Activated naive CD4-positive, alpha-beta T cell treated with anti-CD3 and anti-CD28 coated beads, Interleukin-2, amount 50 U/mL, for 72 hours (primary cell): ENCODE data around the gene ALG6. TPM values are rescaled to one million over a fixed set of nuclear protein-coding genes. Genes with fewer than 3 reads are reported as not detected.
"Not testable (repeated sequence)": the region's sequence is repeated elsewhere in the genome, so short reads cannot be mapped to it uniquely, and the experiment has no call there.

ENCODE experiments used
- ATAC-seq, 2 donors: fragments of 150-1000 bp; cut with Tn5 transposase; 2 replicates each; pipeline ENCODE4 v1.10.0; 2021; ENCODE audit warnings: mild to moderate bottlenecking in 2 of 2, moderate library complexity in 2 of 2
- DNase-seq, 2 donors: peaks; one replicate each; pipeline ENCODE4 v3.0.0; 2021 to 2022; ENCODE audit warnings: low spot score in 2 of 2
- H3K27ac Mint-ChIP-seq, 2 donors: one replicate each; pipeline ENCODE4 v1.8.0; 2022; ENCODE audit warnings: mild to moderate bottlenecking in 2 of 2, mixed read lengths in 2 of 2
- H3K36me3 Mint-ChIP-seq, 2 donors: one replicate each; pipeline ENCODE4 v1.8.0; 2022; ENCODE audit warnings: mixed read lengths in 2 of 2
- H3K9me3 Mint-ChIP-seq, 2 donors: one replicate each; pipeline ENCODE4 v1.8.0; 2022; ENCODE audit warnings: mixed read lengths in 2 of 2
- total RNA-seq, 2 donors: library from RNA; stranded (reverse); gene quantifications; one replicate each; pipeline ENCODE4 v1.2.3, GENCODE V29; 2022

The ALG6 gene
- total RNA-seq, 2 donors from 2014 or later = 19.8 to 21.1 TPM

DNA sequence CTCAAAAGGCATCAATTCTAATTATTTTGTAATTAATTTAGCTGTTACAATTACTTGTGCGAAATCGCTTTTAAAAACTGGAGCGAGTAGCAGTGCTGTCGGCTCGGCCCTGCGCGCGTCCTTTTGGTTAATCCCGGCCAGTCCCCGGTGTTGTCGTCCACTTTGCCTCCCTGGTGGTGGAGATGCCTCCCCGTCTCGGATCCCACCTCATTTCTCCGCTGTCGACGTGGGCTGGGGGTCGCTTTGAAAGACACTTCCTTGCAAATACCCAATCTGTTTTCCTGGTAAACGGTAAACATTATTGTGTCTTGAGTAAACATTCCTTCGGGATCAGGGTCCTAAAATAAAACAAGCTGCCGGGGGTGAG, 41.3 kb upstream of the ALG6 start:
- peaks cover 25 to 48% of the 10 kb centered on the region in 2 donors for H3K36me3 Mint-ChIP-seq
- DNase-seq = peak in 1 of 2 donors; percentile 6
- H3K27ac Mint-ChIP-seq = peak overlapping the region in 1 of 2 donors; percentile 25
- peaks cover 4% of the 10 kb centered on the region in 2 donors for H3K9me3 Mint-ChIP-seq
- ATAC-seq = no peak

DNA sequence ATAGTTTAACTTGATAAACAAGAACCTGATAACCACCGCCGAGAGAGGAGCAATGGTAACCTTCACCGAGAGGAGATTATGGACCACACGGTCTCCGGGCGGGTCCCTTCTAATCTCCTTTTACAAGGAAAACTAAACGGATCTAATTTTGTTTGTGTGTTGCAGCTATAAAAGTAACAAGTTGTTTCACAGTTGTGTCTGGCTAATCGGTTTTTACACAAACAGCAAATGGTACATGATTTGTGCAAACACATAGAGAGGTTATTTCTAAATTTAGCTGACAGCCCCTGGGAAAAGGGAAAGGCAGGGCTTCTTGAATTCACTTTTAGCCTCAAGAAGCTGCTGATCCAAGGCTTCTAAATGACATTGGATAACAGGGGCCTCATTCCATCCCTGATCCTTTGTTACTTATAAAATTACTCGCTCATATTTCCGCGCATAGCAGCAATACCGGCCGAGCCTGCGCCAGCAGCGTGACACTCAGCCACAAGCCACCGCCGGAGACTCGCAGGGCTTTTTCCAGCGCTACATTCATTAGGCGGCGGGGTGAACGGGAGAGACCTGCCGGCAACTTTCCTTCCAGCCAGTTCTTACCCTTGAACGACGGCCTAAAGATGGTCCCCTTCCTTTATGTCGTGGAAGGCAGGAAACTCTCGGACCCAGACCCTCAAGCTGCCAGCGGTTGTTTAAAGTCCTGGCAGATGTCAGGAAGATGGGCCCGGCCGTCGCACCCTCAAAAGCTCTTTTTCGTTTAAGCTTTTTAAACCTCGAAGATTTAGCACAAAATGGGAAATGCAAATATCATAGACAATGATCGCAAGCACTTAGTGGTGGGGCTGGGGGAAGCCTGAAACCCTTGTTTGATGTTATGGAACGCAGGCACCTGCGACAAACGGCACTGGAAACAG, 40.7 kb upstream of the ALG6 start:
- DNase-seq (peak in 1 of 2 donors; percentile 33), ATAC-seq (no peak)
- peaks cover 4% of the 10 kb centered on the region in 2 donors for H3K9me3 Mint-ChIP-seq
- peaks cover 19 to 41% of the 10 kb centered on the region in 2 donors for H3K36me3 Mint-ChIP-seq
- H3K27ac Mint-ChIP-seq = peak overlapping the region in 1 of 2 donors; percentile 25

DNA sequence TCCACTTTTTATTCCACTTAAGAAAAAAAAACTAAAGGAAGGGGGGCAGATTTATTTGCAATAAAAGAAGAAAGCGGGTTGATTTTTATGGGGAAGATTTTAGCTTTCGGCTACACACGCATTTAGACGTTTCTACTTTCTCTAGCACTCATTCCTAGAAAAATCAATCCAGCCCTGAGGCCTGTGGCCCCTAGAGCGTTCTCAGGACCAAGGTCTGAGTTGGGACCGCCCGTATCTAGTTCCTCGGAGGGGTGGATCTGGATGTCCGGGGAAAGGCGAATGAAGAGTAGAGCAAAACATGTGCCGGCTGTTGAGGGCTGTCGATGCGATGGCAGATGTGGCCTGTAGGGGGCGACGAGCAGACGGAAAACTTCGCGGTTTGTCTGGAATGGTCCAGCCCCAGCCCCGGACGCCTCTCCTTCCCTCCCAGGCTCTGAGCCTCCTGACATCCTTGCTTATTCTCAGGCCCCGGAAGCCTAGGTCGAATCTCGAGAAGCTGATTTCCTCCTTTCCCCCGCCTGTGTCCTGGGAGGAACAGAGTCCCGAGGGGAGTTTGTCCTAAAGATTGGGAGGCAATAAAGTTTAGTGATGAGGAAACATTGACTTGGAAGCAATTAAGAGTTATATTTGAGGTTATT, 39.9 kb upstream of the ALG6 start:
- Mint-ChIP-seq H3K36me3 (peaks cover 16 to 39% of the 10 kb centered on the region in 2 donors), H3K9me3 (peaks cover 4% of the 10 kb centered on the region in 2 donors), H3K27ac (peak overlapping the region in 1 of 2 donors; percentile 77)
- ATAC-seq (peak; percentile 56 to 58), DNase-seq (peak in 1 of 2 donors; percentile 72)

DNA sequence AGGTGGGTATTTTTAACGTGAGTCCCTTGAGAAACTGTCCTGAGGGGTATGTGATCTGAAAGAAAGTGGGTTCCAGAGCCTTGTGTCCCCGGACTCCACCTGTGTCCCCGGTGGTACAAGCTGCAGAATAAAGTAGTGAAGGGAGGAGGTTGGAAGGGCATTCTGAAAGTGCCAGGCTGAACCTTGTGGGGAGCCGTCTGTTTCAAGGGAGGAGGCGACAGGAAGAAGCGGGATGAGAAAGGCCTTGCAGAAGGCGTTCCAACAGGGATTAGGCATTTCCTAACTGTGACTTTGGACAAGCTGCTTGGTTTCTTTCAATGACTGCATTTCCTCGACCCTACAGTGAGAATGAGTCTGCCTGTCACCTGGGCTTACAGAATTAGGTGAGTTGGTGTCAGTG, 39.3 kb upstream of the ALG6 start:
- no peak for DNase-seq
- ATAC-seq = no peak
- Mint-ChIP-seq H3K9me3 (peaks cover 4% of the 10 kb centered on the region in 2 donors), H3K36me3 (peaks cover 16 to 39% of the 10 kb centered on the region in 2 donors), H3K27ac (peak overlapping the region in 1 of 2 donors; percentile 77)

DNA sequence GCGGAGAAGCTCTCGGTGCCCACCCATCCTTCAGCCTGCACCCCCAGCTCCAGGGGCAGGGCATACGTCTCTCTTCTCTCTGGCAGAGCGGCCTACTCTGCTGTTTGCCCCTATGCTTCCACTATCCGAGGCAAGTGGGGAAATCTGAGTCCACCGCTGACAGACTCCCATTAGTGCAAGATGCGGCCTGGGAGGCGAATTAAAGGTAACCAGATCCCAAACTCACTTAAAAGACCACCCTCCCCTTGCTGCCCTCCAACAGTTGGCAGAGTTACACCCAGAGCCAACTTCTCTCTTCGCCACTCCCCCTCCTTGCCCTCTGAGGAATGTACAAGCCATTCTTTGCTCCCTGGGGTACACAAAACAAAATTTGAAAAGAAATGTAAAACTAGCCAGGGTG, 38.6 kb upstream of the ALG6 start:
- H3K27ac Mint-ChIP-seq = no peak overlapping the region
- ATAC-seq = no peak
- H3K36me3 Mint-ChIP-seq = peaks cover 16 to 39% of the 10 kb centered on the region in 2 donors
- DNase-seq = no peak
- H3K9me3 Mint-ChIP-seq = peaks cover 4% of the 10 kb centered on the region in 2 donors

DNA sequence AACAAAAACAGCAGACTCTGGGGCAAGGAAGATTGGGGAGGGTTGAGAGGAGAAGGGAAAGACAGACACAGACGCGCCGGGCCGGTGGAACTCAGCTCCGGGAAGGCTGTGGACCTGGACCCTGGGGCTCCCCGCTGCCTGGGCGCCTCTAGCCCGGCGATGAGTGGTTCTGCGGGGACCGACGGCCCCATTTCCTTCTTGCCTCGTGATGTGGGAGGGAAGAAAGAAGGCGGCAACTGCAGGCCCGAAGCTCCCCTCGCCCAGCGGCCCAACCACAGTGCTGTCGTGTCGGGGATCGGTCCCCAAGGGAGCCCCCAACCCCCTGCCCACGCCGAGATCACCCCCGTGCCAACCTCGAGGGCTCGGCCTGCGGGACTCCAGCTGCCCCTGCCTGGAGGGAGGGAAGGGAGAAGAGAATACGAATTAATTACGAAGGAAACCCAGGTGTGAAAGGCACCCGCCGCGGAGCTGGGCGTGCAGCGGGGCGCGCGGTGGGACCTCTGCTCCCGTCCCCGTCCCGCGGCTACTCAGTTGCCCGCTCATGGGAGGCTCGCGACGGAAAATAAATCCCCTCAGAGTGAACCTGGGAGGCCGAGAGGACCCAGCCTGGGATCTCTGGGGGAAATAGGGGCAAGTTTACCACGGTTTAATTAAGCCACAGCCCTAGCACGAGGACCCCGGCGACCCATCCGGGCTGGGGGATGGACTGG, 37.7 kb upstream of the ALG6 start:
- DNase-seq = peak in 1 of 2 donors; percentile 6
- peaks cover 4% of the 10 kb centered on the region in 2 donors for H3K9me3 Mint-ChIP-seq
- peaks cover 16 to 39% of the 10 kb centered on the region in 2 donors for H3K36me3 Mint-ChIP-seq
- ATAC-seq = peak in 1 of 2 donors; percentile 32
- H3K27ac Mint-ChIP-seq = no peak overlapping the region

DNA sequence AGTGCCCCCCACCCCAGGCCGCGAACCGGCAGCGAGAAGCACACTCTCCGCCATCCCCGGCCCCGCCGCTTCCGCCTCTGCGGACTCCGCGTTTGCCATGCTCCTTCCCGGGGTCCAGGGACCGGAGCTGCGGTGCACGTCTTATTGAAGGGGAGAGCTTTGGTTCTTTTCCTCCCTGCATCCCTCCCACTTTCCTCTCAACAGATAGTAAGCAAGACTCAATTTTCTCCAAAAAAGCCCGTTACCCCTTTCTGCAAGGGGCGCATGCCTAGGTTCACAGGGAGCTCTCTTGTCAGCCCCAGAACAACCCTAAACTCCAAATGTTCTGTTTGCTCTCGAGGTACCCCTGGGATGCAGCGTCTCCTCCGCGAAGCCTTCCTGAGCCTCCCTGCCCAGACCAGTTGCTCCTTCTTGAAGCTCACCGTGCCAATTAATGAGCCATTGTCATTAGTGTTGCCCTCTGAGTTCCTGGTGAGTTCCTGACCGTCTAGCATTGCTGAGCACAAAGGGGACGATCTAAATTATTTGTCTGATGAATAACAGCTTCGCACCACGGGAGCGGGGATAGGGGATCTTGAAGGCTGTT, 37.0 kb upstream of the ALG6 start:
- no peak overlapping the region for H3K27ac Mint-ChIP-seq
- ATAC-seq (no peak), DNase-seq (peak in 1 of 2 donors; percentile 4)
- H3K9me3 Mint-ChIP-seq = peaks cover 4% of the 10 kb centered on the region in 2 donors
- peaks cover 16 to 39% of the 10 kb centered on the region in 2 donors for H3K36me3 Mint-ChIP-seq

DNA sequence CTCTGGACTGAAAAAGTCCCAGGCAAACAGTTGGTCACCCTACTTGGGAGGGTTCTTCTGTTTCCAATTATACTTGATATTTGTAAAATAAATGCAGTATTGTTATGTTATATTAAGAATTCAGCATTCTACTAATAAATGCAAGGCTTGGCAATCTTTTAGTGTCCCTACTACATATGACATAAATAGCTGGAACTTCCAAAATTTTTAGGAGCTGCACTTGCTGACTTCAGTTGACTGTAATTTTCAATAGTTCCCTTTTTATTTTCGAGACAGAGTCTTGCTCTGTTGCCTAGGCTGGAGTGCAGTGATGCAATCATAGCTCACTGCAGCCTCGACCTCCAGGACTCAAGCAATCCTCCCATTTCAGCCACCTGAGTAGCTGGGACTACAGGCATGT, 25.0 kb upstream of the ALG6 start:
- Mint-ChIP-seq H3K27ac (no peak overlapping the region), H3K9me3 (no peaks in the 10 kb centered on the region), H3K36me3 (no peaks in the 10 kb centered on the region)
- no peak for DNase-seq
- ATAC-seq = no peak

DNA sequence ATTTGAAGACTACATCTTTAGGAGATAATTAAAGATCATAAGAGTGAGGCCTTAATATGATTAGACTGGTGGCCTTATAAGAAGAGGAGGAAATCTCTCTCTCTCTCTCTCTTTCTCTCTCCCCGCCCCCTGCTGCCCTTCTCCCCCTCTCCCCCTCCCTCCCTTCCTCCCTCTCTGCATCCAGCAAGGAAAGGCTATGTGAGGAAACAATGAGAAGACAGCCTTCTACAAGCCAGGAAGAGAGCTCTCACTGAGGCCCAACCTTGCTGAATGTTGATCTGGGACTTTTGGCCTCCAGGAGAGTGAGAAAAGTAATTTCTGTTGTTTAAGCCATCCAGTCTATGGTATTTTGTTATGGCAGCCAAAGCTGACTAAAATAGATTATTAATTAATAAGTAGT, 23.5 kb upstream of the ALG6 start:
- Mint-ChIP-seq H3K27ac (no peak overlapping the region), H3K36me3 (no peaks in the 10 kb centered on the region), H3K9me3 (no peaks in the 10 kb centered on the region)
- DNase-seq = no peak
- ATAC-seq = no peak

DNA sequence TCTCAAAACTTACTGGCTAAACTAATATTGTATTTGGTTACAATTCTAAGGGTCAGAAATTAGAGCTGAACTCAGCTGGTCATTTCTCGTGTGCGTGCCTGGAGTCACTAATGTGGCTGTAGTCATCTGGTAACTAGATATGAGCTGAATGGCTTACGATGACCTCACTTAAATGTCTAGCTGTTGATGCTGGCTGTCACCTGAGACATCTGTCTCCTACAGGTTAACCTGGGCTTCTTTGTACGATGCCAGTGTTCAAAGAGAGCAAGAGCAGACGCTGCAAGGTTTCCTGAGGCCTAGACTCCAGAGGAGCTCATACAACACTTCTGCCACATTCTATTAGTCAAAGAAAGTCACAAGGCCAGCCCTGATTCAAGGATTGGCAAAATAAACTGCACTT, 17.1 kb upstream of the ALG6 start:
- DNase-seq (no peak), ATAC-seq (no peak)
- Mint-ChIP-seq H3K9me3 (no peaks in the 10 kb centered on the region), H3K36me3 (no peaks in the 10 kb centered on the region), H3K27ac (no peak overlapping the region)

DNA sequence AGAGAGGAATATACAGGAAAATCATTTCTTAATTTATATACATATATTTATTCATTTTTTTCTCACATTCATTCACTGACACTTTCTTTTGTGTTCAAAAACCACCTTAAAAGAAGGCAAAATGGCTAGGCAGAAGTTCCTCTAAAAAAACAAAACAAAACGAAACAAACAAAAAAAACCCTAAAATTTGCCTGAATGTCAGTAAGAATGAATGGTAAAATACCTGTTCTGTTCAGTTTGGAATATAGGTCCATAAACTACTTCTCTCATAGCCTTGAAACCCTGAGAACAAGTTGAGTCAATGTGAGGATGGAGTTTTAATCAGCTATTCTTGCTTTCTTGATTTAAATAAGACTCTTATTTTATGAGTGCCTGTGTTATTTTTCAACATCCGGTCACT, 14.7 kb upstream of the ALG6 start:
- Mint-ChIP-seq H3K36me3 (no peaks in the 10 kb centered on the region), H3K27ac (no peak overlapping the region), H3K9me3 (no peaks in the 10 kb centered on the region)
- ATAC-seq = no peak
- DNase-seq = no peak

DNA sequence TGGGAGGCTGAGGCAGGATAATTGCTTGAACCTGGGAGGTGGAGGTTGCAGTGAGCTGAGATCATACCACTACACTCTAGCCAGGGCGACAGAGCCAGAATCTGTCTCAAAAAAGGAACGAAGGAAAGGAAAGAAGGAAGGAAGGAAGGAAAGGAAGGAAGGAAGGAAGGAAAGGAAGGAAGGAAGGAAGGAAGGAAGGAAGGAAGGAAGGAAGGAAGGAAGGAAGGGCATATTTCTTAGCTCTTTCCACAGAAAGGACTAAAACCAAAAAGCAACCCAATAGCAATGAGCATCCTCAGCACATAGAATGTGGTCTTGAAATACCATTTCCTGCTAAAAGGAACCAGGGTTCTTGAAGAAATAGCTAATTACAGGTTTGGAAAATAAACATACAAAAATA, 11.2 kb upstream of the ALG6 start:
- ATAC-seq, DNase-seq, H3K9me3 Mint-ChIP-seq, H3K27ac Mint-ChIP-seq, H3K36me3 Mint-ChIP-seq: not testable (repeated sequence)

DNA sequence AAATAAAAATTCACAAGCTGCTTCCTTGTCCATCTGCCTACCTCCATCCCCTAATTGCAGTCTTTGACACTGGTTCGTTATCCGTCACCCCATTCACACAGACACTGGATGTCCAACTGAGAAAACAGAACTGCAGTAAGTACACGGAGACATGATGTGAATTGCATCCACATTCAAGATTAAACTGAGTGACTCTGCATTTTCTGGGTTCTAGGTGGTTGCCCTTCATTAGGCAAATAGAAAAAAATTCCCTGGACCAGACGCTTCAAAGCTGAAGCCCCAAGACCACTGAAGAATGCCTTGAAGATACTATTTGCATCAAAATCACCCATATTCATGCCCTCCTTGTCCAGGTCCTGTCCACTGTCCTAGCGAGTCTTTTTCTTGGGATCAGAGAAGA, 7.9 kb upstream of the ALG6 start:
- no peak for ATAC-seq
- no peaks in the 10 kb centered on the region for H3K36me3 Mint-ChIP-seq

DNA sequence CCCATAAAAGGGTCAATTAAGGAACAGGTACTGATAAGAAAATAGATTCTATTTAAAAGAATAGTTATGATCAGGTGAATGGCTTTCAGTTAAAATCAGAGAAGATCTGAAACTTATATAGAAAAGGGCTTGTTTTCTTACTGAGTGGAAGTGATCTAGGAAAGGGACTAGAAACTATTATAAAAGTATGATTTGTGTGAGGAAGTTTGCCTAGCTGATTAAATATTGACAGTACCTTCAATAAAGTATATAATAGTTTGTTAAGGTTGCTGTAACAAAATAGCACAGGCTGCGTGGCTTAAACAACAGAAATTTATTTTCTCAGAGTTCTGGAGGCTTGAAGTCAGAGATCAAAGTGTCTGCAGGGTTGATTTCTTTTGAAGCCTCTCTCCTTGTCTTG, 5.4 kb upstream of the ALG6 start:
- no peak overlapping the region for H3K27ac Mint-ChIP-seq
- no peaks in the 10 kb centered on the region for H3K9me3 Mint-ChIP-seq
- H3K36me3 Mint-ChIP-seq = peaks cover 0 to 6% of the 10 kb centered on the region in 2 donors
- ATAC-seq (no peak), DNase-seq (no peak)

More for the DNA sequence above, 7.9 kb upstream of the ALG6 start:
- DNase-seq = no peak
- no peak overlapping the region for H3K27ac Mint-ChIP-seq
- no peaks in the 10 kb centered on the region for H3K9me3 Mint-ChIP-seq

DNA sequence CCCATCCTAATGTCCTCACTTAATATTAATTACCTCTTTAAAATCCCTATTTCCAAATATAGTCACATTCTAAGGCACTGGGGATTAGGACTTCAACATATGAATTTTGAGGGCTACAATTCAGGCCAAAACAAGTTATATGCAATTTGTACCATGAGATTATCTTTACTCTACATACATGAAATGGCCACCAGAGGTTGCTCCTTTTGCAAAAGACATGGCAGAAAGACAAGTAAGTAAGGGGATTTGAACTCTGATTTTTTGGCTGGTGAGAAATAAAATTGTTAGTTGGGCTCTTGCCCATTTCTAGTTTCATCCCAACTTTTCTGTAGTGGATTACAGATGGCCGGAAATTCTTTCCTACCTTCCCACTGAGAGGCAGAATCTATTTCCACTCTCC, 4.8 kb upstream of the ALG6 start:
- DNase-seq = no peak
- no peak for ATAC-seq
- no peak overlapping the region for H3K27ac Mint-ChIP-seq
- H3K36me3 Mint-ChIP-seq = peaks cover 0 to 8% of the 10 kb centered on the region in 2 donors
- H3K9me3 Mint-ChIP-seq = no peaks in the 10 kb centered on the region

DNA sequence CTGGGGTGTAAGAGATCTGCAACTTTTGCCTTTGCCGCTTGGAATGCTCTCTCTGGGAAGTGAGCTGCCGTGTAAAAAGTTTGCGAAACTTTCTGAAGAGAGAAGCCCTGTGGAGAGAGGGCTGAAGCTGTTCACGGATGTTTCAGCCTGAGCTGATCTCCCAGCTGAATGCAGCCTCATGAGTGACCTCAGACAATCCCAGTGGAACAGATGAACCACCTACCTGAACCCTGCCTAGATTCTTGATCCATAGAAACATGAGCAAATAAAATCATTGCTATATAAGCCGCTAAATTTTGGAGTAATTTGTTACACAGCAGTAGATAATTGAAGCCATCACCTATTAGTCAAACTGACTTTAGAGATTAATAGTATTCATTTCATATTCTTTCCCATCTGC, 4.4 kb upstream of the ALG6 start:
- no peak overlapping the region for H3K27ac Mint-ChIP-seq
- H3K9me3 Mint-ChIP-seq = no peaks in the 10 kb centered on the region
- DNase-seq = no peak
- ATAC-seq = no peak
- H3K36me3 Mint-ChIP-seq = peaks cover 0 to 13% of the 10 kb centered on the region in 2 donors

DNA sequence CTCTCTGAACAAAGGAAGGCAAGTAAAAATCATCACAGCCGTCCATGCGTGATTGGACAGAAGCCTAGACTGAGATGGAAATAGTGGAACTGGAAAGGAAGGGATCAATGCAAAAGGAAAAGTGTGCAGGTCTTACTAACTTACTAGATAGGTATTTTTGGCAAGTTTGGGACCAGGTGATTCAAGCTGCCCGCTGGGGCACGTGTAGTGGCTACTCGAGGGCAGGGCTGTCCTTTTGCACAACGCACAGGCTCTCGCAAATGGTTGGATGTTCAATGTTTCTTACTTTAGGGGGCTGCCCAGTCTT, 566 bp upstream of the ALG6 start:
- peak overlapping the region; percentile 73 to 86 for H3K27ac Mint-ChIP-seq
- DNase-seq (no peak), ATAC-seq (no peak)
- H3K9me3 Mint-ChIP-seq = no peaks in the 10 kb centered on the region
- peaks cover 5 to 21% of the 10 kb centered on the region in 2 donors for H3K36me3 Mint-ChIP-seq
